Activated T-helper 1 cell treated with Interleukin-2 at 50 U/mL for 16 hours (primary cell): ENCODE measurements around the gene TNRC6C.
A peak's percentile ranks its signal among the peaks of the same experiment; 100 is the strongest.
"Not testable (repeated sequence)": the region's sequence is repeated elsewhere in the genome, so short reads cannot be mapped to it uniquely, and the experiment has no call there.

Source experiments
- DNase-seq: peaks from one replicate; pipeline ENCODE4 v3.0.0-alpha.2; 2020; ENCODE audit warnings: low read depth

The TNRC6C gene

GRCh38 chr17:78112518-78113471, 154.3 kb downstream of the TNRC6C start:
- DNase-seq, result peak; percentile 69

GRCh38 chr17:78113804-78114785, 155.6 kb downstream of the TNRC6C start:
- DNase-seq, result no peak

GRCh38 chr17:78114831-78115723, 156.6 kb downstream of the TNRC6C start:
- DNase-seq, result no peak

DNA sequence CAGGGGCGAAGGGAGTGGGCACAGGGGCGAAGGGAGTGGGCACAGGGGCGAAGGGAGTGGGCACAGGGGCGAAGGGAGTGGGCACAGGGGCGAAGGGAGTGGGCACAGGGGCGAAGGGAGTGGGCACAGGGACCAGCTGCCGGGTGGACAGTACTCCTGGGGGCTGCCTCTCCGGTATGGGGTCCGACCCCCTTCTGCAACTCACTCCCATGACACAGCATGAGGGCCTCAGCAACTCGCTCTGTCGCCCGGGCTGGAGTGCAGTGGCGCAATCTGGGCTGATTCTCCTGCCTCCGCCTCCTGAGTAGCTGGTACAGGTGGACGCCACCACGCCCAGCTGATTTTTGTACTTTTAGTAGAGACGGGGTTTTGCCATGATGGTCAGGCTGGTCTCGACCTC, 157.3 kb downstream of the TNRC6C start:
- DNase-seq, result not testable (repeated sequence)

- DNase-seq, result no peak
Measured at GRCh38 chr17:78116411-78116810, 157.9 kb downstream of the TNRC6C start.

GRCh38 chr17:78117027-78117981, 158.8 kb downstream of the TNRC6C start:
- no peak for DNase-seq

DNA sequence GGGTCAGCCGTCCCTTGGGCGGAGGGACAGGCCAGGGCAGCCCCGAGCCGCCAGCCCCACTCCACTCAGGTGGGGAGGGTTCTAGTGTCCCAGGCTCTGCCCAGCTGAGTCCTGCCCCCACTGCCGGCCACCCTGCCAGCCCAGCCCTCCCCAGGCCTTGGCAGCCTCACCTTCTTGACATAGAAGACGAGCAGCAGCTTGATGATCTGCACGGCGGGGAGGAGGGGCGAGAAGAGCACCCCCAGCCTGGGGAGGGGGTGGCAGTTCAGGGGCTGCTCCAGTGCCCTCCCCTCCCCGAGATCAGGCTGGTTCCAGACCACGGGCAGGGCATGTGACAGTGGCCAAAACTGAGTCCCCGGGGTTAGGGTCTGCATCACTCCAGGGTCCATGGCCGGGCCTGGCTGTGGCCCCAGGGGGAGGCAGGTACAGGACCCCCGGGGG, 160.3 kb downstream of the TNRC6C start:
- DNase-seq, result no peak

- DNase-seq, result no peak
Measured at GRCh38 chr17:78120537-78120936, 162.0 kb downstream of the TNRC6C start.

DNA sequence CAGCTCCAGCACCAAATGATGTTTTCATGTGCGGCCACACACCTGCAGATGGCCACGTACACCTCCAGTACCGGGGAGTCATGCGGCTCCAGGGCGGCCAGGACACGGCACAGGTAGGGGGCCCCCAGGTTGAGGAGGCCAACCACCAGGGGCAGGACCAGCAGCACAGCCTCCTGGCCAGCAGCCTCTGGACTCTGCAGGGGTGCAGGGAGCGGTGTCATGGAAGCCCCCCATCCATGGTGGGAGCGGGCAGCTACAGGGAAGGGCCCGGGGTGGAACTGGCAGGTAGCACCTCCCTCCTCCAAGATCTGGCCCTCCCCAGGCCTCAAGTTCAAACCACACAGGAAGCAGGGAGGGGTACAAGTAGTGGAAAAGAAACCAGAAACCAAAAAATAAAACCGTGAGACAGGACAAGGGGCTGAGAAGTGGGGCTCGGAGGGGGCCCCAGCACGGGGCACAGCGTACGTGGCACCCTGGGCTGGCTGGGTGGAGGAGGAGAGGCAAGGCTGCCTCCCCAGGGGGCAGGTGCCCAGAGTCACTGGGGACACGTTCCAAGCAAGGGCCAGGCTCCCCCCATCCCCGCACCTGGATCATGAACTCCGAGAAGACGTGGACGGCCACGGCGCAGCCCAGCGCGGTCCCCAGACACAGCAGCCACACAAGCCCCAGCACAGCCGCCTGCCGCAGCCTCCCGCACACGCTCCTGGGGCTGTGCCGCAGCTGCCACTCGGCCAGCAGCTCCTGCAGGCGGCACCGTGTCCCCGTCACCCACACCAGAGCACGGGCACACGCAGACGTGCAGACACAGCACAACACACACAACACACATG, 162.7 kb downstream of the TNRC6C start:
- DNase-seq, result peak; percentile 49

DNA sequence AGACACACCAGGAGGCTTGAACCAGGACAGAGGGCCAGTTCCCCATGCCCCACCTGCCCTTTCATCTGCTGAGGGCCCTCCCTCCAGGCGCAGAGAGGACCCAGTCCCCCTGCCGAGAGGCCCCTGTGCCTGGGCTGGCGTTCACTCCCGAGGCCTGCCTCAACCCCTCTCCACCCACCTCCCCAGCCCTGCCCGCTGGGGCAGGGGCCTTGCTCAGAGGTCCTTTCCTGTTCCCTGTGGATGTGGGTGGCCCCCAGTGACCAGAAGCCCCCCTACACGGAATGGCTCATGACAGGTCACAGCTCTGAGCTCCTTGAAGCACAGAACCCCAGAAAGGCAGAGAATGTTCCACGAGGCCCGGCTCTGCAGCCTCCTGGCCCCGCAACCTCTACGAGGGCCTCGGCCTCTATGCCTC, 163.3 kb downstream of the TNRC6C start:
- no peak for DNase-seq

DNA sequence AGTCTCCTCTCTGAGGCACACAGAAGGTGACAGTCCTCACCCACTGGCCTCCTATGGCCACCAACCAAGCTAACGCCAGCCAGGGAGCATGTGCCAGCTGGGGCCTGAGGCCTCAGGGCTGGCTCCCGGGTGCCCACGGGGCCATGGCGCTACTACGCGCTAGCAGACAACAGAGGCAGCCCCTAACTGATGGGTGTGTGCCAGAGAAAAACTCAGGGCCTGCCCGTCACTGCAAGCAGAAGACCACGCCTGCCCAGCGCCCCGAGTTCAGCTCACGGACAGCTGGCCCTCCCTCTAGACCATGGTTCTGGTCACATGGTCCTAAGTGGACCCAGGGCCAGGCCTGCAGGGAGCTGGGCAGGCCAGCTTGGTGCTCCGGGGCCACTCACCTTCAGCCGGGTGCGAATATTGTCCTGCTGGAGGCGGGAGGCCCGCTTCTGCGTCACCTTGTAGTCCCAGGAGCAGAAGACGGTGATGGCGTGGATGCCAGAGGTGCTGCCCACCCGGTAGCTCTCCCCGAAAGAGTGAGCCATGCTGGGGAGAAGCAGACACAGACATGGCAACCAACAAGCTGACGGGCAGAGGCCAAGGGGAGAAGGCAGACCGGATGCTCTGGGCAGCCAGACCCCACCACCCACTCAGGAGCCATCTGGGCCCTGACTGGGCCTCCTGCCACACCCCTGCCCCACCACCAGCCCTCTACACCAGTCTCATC, 163.9 kb downstream of the TNRC6C start:
- DNase-seq, result no peak

DNA sequence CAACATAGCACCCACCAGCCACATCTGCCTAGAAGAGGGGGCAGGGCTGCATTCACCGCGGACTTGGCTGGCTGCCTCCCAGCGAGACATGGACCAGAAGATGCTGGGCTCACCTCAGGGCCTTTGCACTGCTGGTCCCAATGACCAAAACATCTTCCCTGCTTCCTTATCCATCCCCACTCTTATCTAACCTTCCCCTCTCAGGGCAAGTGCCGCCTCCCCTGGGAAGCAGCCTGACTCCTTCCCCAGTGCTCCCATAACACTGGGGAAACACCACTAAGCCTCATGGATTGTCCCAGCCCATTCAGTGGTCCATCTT, 164.4 kb downstream of the TNRC6C start:
- no peak for DNase-seq

DNA sequence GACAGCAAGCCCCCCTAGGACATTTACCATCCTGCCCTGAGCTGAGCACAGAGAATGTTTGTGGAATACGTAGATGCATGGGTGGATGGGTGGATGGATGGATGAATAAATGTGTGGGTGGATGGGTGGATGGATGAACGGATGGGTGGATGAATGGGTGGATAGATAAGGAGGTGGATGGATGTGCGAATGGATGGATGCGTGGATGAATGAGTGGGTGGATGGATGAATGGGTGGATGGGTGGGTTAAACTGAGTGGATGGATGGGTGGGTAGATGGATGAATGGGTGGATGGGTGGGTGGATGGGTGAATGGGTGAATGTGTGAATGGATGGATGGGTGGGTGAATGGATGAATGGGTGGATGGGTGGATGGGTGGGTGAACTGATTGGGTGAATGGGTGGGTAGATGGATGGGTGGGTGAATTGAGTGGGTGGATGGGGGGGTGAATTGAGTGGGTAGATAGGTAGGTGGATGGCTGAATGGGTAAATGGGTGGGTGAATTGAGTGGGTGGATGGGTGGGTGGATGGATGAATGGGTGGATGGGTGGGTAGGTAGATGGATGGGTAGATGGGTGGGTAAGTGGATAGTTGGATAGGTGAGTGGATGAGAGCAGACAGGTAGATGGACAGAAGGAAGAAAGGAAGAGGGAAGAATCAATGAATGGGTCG, 164.9 kb downstream of the TNRC6C start:
- DNase-seq, result no peak

GRCh38 chr17:78124081-78124835, 165.8 kb downstream of the TNRC6C start:
- no peak for DNase-seq

DNA sequence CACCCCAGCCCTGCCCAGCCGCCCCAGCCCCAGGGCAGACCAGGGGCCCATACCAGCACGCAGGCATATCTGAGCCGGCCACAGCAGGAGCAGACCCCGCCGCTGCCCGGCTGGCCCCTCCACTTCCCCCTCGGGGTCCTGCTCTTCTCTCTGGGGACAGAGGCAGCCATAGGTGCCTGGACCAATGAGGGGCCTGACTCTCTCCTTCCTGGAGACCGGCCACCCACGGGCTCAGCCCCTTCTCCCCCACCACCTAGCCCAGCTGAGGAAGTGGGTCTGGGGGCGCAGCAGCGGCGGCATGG, 166.3 kb downstream of the TNRC6C start:
- no peak for DNase-seq

GRCh38 chr17:78125138-78125913, 166.8 kb downstream of the TNRC6C start:
- DNase-seq, result no peak
